CD4-positive, alpha-beta memory T cell (primary cell): ENCODE results near the gene ZNF655. TPM values are rescaled to one million over a fixed set of nuclear protein-coding genes. Genes with fewer than 3 reads are reported as not detected.
A peak's percentile ranks its signal among the peaks of the same experiment; 100 is the strongest.

ENCODE experiments used
- CTCF ChIA-PET: fragments of 350-600 bp; sonication (Branson Sonifier 250); formaldehyde crosslinking; loops from one replicate; lab custom pipeline; 2021; ENCODE audit warnings: inconsistent platforms; ENCODE audit not compliant: partially characterized antibody; lab: Charles Lee
- POLR2A ChIA-PET: fragments of 350-600 bp; sonication (Branson Sonifier 250); formaldehyde crosslinking; loops from one replicate; lab custom pipeline; 2021; ENCODE audit not compliant: partially characterized antibody; lab: Charles Lee
- DNase-seq, 5 donors: peaks; one replicate each; pipeline versions ENCODE4 v3.0.0 to v3.0.0-alpha.2; 2020 to 2022; ENCODE audit warnings: mixed read lengths in 1 of 5
- H3K27ac ChIP-seq: one replicate; pipeline ENCODE4 v1.7.0; 2013; ENCODE audit warnings: low read depth, low read length
- H3K27me3 ChIP-seq: 2 replicates; pipeline ENCODE4 v1.7.0; 2013; ENCODE audit warnings: mild to moderate bottlenecking, low read length, moderate library complexity; ENCODE audit not compliant: insufficient read depth
- H3K36me3 ChIP-seq: 2 replicates; pipeline ENCODE4 v1.7.0; 2013; ENCODE audit warnings: mild to moderate bottlenecking, low read length, moderate library complexity; ENCODE audit not compliant: insufficient read depth
- H3K4me1 ChIP-seq: 2 replicates; pipeline ENCODE4 v1.7.0; 2013; ENCODE audit warnings: mild to moderate bottlenecking, low read length, moderate library complexity; ENCODE audit not compliant: insufficient read depth
- H3K4me3 ChIP-seq, 2 donors: one replicate each; pipeline ENCODE4 v1.7.0; 2013; ENCODE audit warnings: low read length in 2 of 2, mild to moderate bottlenecking in 1 of 2
- H3K9me3 ChIP-seq, 2 donors: one replicate each; pipeline ENCODE4 v1.7.0; 2013; ENCODE audit warnings: low read length in 2 of 2, control low read depth in 1 of 2; ENCODE audit not compliant: control insufficient read depth in 1 of 2
- H3K27ac Mint-ChIP-seq, 7 donors: one replicate each; pipeline ENCODE4 v1.8.0; 2020 to 2021; ENCODE audit warnings: mixed read lengths in 7 of 7, mild to moderate bottlenecking in 6 of 7, inconsistent platforms in 3 of 7, moderate library complexity in 3 of 7
- H3K27me3 Mint-ChIP-seq, 2 donors: one replicate each; pipeline ENCODE4 v1.8.0; 2020 to 2021; ENCODE audit warnings: mixed read lengths in 2 of 2
- H3K36me3 Mint-ChIP-seq, 2 donors: one replicate each; pipeline ENCODE4 v1.8.0; 2020 to 2021; ENCODE audit warnings: mixed read lengths in 2 of 2, inconsistent platforms in 1 of 2, mild to moderate bottlenecking in 1 of 2
- H3K4me1 Mint-ChIP-seq, 4 donors: one replicate each; pipeline ENCODE4 v1.8.0; 2020 to 2021; ENCODE audit warnings: mixed read lengths in 4 of 4, mild to moderate bottlenecking in 1 of 4
- H3K4me3 Mint-ChIP-seq, 8 donors: one replicate each; pipeline ENCODE4 v1.8.0; 2020 to 2021; ENCODE audit warnings: mixed read lengths in 8 of 8, mild to moderate bottlenecking in 7 of 8, moderate library complexity in 6 of 8, inconsistent platforms in 3 of 8
- H3K9me3 Mint-ChIP-seq, 8 donors: one replicate each; pipeline ENCODE4 v1.8.0; 2020 to 2021; ENCODE audit warnings: mixed read lengths in 8 of 8, mild to moderate bottlenecking in 5 of 8, inconsistent platforms in 3 of 8, moderate library complexity in 1 of 8
- intact Hi-C: fragments of 100-400 bp; cut with micrococcal nuclease; formaldehyde crosslinking; loops from one replicate; pipeline ENCODE4 v1.15.1; 2023
- polyA plus RNA-seq, 2 donors: library from polyadenylated mRNA; unstranded; fragments of 300-500 nt; fragmentation: Illumina TruSeq; gene quantifications; one replicate each; pipeline ENCODE4 v1.2.3, GENCODE V29; 2021
- total RNA-seq, 2 experiments: library from RNA; stranded (reverse); gene quantifications; one replicate each; pipeline ENCODE4 v1.2.3, GENCODE V29; 2021

Gene ZNF655
- total and polyA plus RNA-seq, 4 experiments from 2014 or later: 66.8 to 150 (median 105) TPM

- DNase-seq: no peak
- H3K4me3 ChIP-seq: peak overlapping the region; percentile 60 to 97
- H3K36me3 Mint-ChIP-seq: peaks cover 36 to 72% of the 10 kb centered on the region in 2 donors
- no peaks in the 10 kb centered on the region for H3K27me3 ChIP-seq
- H3K4me1 Mint-ChIP-seq: peaks cover 32 to 63% (median 44%) of the 10 kb centered on the region in 4 donors
- peak overlapping the region; percentile 98 for H3K27ac ChIP-seq
- H3K4me3 Mint-ChIP-seq: peak overlapping the region; percentile 91 to 100 (median 98)
- H3K9me3 ChIP-seq: no peaks in the 10 kb centered on the region
- ChIA-PET CTCF (interaction anchor here (0.7 to 1.2 kb wide), 6 partner anchors 8 to 166 kb away, joined by 3 to 5 read pairs (median 3); partner anchors contain the start of genes BUD31 and PDAP1), POLR2A (interaction anchor here (0.6 to 4.7 kb wide), 26 partner anchors 8 to 1147 kb away, joined by 3 to 86 read pairs (median 6); partner anchors contain the start of genes ATP5MF, BUD31, CPSF4 and PDAP1)
- H3K9me3 Mint-ChIP-seq: no peaks in the 10 kb centered on the region
- no peaks in the 10 kb centered on the region for H3K27me3 Mint-ChIP-seq
- peaks cover 43% of the 10 kb centered on the region for H3K4me1 ChIP-seq
- peaks cover 42% of the 10 kb centered on the region for H3K36me3 ChIP-seq
- H3K27ac Mint-ChIP-seq: peak overlapping the region; percentile 96 to 99 (median 99)
- intact Hi-C loops: loop anchor here (2.0 to 10.0 kb wide), 3 partner anchors 57 to 525 kb away; partner anchors contain the start of genes COPS6, ZNF3, ZNF789 and ZSCAN25
These were observed 903 bp downstream of the ZNF655 start for GRCh38 chr7:99559175-99559915.

- peaks cover 42 to 76% of the 10 kb centered on the region in 2 donors for H3K36me3 Mint-ChIP-seq
- Histone ChIP-seq H3K36me3 (peaks cover 54% of the 10 kb centered on the region), H3K4me1 (peaks cover 33% of the 10 kb centered on the region), H3K4me3 (no peak overlapping the region), H3K27ac (peak overlapping the region; percentile 1), H3K27me3 (no peaks in the 10 kb centered on the region), H3K9me3 (no peaks in the 10 kb centered on the region)
- no peaks in the 10 kb centered on the region for H3K27me3 Mint-ChIP-seq
- H3K4me1 Mint-ChIP-seq: peaks cover 29 to 61% (median 44%) of the 10 kb centered on the region in 4 donors
- no peak for DNase-seq
- intact Hi-C loops: no loop called here
- CTCF ChIA-PET: no interaction called here
- H3K9me3 Mint-ChIP-seq: no peaks in the 10 kb centered on the region
- POLR2A ChIA-PET: interaction anchor here (4.7 kb wide), 2 partner anchors 55 to 153 kb away, joined by 34 to 53 read pairs; partner anchors contain the start of genes BUD31, PDAP1 and ZSCAN25
- H3K27ac Mint-ChIP-seq: peak overlapping the region; percentile 77 to 98 (median 83)
- H3K4me3 Mint-ChIP-seq: peak overlapping the region in 7 of 8 donors; percentile 8 to 73 (median 58)
These were observed 2.6 kb downstream of the ZNF655 start for GRCh38 chr7:99560834-99561736.

DNA sequence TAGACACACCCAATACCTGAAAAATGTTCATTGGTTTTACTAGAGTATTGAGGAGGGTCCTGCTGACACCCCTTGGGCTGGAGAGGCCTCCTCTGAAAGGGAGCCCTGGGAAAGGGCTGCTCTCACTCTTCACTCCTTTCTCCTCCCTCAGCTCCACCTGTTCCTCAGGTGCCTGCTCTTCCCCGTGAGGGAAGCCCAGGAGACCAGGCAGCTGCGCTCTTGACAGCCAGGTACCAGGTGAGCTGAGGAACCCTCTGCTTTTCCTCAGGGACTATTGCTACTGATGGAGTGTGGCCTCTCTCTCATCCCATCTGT lies 3.3 kb downstream of the ZNF655 start:
- POLR2A ChIA-PET: no interaction called here
- peak overlapping the region in 3 of 7 donors; percentile 3 to 84 (median 13) for H3K27ac Mint-ChIP-seq
- CTCF ChIA-PET: no interaction called here
- DNase-seq: no peak
- no peak overlapping the region for H3K27ac ChIP-seq
- peaks cover 45 to 77% of the 10 kb centered on the region in 2 donors for H3K36me3 Mint-ChIP-seq
- H3K36me3 ChIP-seq: peaks cover 57% of the 10 kb centered on the region
- peaks cover 27% of the 10 kb centered on the region for H3K4me1 ChIP-seq
- peaks cover 27 to 58% (median 45%) of the 10 kb centered on the region in 4 donors for H3K4me1 Mint-ChIP-seq
- H3K9me3 ChIP-seq: no peaks in the 10 kb centered on the region
- H3K9me3 Mint-ChIP-seq: no peaks in the 10 kb centered on the region
- intact Hi-C loops: no loop called here
- no peaks in the 10 kb centered on the region for H3K27me3 ChIP-seq
- peak overlapping the region in 2 of 8 donors; percentile 28 to 46 for H3K4me3 Mint-ChIP-seq
- H3K4me3 ChIP-seq: no peak overlapping the region
- H3K27me3 Mint-ChIP-seq: no peaks in the 10 kb centered on the region

GRCh38 chr7:99562114-99562784 lies 3.8 kb downstream of the ZNF655 start:
- Mint-ChIP-seq H3K27ac (peak overlapping the region in 6 of 7 donors; percentile 2 to 84 (median 64)), H3K27me3 (no peaks in the 10 kb centered on the region), H3K9me3 (no peaks in the 10 kb centered on the region), H3K36me3 (peaks cover 45 to 75% of the 10 kb centered on the region in 2 donors), H3K4me1 (peaks cover 25 to 53% (median 41%) of the 10 kb centered on the region in 4 donors), H3K4me3 (peak overlapping the region in 2 of 8 donors; percentile 28 to 46)
- Histone ChIP-seq H3K9me3 (no peaks in the 10 kb centered on the region), H3K4me3 (no peak overlapping the region), H3K27me3 (no peaks in the 10 kb centered on the region), H3K4me1 (peaks cover 22% of the 10 kb centered on the region), H3K27ac (no peak overlapping the region), H3K36me3 (peaks cover 57% of the 10 kb centered on the region)
- DNase-seq: no peak
- ChIA-PET POLR2A (no interaction called here), CTCF (no interaction called here)
- intact Hi-C loops: no loop called here

GRCh38 chr7:99562832-99563231 lies 4.4 kb downstream of the ZNF655 start:
- Histone ChIP-seq H3K4me1 (peaks cover 18% of the 10 kb centered on the region), H3K27ac (no peak overlapping the region), H3K36me3 (peaks cover 57% of the 10 kb centered on the region), H3K27me3 (no peaks in the 10 kb centered on the region), H3K9me3 (no peaks in the 10 kb centered on the region), H3K4me3 (no peak overlapping the region)
- DNase-seq: peak in 1 of 5 donors; percentile 51
- Mint-ChIP-seq H3K4me1 (peaks cover 22 to 47% (median 37%) of the 10 kb centered on the region in 4 donors), H3K27ac (peak overlapping the region in 4 of 7 donors; percentile 3 to 81 (median 41)), H3K36me3 (peaks cover 45 to 72% of the 10 kb centered on the region in 2 donors), H3K4me3 (peak overlapping the region in 1 of 8 donors; percentile 46), H3K27me3 (no peaks in the 10 kb centered on the region), H3K9me3 (no peaks in the 10 kb centered on the region)
- ChIA-PET POLR2A (no interaction called here), CTCF (no interaction called here)
- intact Hi-C loops: no loop called here

- Histone ChIP-seq H3K9me3 (no peaks in the 10 kb centered on the region), H3K4me1 (peaks cover 18% of the 10 kb centered on the region), H3K27me3 (no peaks in the 10 kb centered on the region), H3K27ac (no peak overlapping the region), H3K4me3 (no peak overlapping the region), H3K36me3 (peaks cover 57% of the 10 kb centered on the region)
- Mint-ChIP-seq H3K9me3 (no peaks in the 10 kb centered on the region), H3K27ac (peak overlapping the region in 3 of 7 donors; percentile 23 to 59 (median 45)), H3K27me3 (no peaks in the 10 kb centered on the region), H3K4me3 (peak overlapping the region in 1 of 8 donors; percentile 13), H3K4me1 (peaks cover 19 to 40% (median 32%) of the 10 kb centered on the region in 4 donors), H3K36me3 (peaks cover 42 to 67% of the 10 kb centered on the region in 2 donors)
- POLR2A ChIA-PET: no interaction called here
- DNase-seq: no peak
- CTCF ChIA-PET: no interaction called here
- intact Hi-C loops: no loop called here
These were observed 5.2 kb downstream of the ZNF655 start for GRCh38 chr7:99563650-99564049.
